GM06990 (cell line): Measurements from ENCODE around the gene CACTIN.

Experiments used
- DNase-seq: peaks from one replicate; pipeline ENCODE4 v3.0.0-alpha.2; 2011; ENCODE audit not compliant: insufficient read length; ENCODE audit errors: extremely low read depth
- H3K27me3 ChIP-seq: replicated peaks from 2 replicates; pipeline ENCODE4 v1.6.0; 2011; ENCODE audit warnings: low read length; ENCODE audit not compliant: control insufficient read depth, insufficient read depth
- H3K36me3 ChIP-seq: 2 replicates; pipeline ENCODE4 v1.5.1; 2011; ENCODE audit warnings: low read length; ENCODE audit not compliant: control insufficient read depth, insufficient read depth
- H3K4me3 ChIP-seq: replicated peaks from 2 replicates; pipeline ENCODE4 v1.5.1; 2011; ENCODE audit warnings: low read depth, mild to moderate bottlenecking, control low read depth, low read length
- TF ChIP-seq, protein P1 (sequence below): IDR thresholded peaks from 2 replicates; pipeline ENCODE4 v1.5.1; 2011; ENCODE audit warnings: low read length, control low read depth, mild to moderate bottlenecking, inconsistent platforms; ENCODE audit not compliant: insufficient read depth, poor library complexity, severe bottlenecking

CACTIN gene

GRCh38 chr19:3626473-3627350 lies at the start of gene CACTIN:
Gene CACTIN, minus strand, starts transcription at chr19:3626790. Its CDS starts 28 bp downstream, at chr19:3626762.
- no peaks in the 10 kb centered on the region for H3K27me3 ChIP-seq
- peak within 1 kb of the TSS; percentile 99 for H3K4me3 ChIP-seq
- TF ChIP-seq, protein P1, sequence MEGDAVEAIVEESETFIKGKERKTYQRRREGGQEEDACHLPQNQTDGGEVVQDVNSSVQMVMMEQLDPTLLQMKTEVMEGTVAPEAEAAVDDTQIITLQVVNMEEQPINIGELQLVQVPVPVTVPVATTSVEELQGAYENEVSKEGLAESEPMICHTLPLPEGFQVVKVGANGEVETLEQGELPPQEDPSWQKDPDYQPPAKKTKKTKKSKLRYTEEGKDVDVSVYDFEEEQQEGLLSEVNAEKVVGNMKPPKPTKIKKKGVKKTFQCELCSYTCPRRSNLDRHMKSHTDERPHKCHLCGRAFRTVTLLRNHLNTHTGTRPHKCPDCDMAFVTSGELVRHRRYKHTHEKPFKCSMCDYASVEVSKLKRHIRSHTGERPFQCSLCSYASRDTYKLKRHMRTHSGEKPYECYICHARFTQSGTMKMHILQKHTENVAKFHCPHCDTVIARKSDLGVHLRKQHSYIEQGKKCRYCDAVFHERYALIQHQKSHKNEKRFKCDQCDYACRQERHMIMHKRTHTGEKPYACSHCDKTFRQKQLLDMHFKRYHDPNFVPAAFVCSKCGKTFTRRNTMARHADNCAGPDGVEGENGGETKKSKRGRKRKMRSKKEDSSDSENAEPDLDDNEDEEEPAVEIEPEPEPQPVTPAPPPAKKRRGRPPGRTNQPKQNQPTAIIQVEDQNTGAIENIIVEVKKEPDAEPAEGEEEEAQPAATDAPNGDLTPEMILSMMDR: no peak
- peaks cover 8% of the 10 kb centered on the region for H3K36me3 ChIP-seq
- DNase-seq: peak; percentile 95

- DNase-seq: no peak
- no peak overlapping the region for H3K4me3 ChIP-seq
- TF ChIP-seq, protein P1: no peak
- no peaks in the 10 kb centered on the region for H3K27me3 ChIP-seq
- no peaks in the 10 kb centered on the region; the same call in 1 of the 2 replicates for H3K36me3 ChIP-seq
Observed at GRCh38 chr19:3674784-3675543, 48.4 kb upstream of the CACTIN start.

- H3K27me3 ChIP-seq: no peaks in the 10 kb centered on the region
- DNase-seq: no peak
- TF ChIP-seq, protein P1: no peak
- H3K36me3 ChIP-seq: no peaks in the 10 kb centered on the region; the same call in none of the 2 replicates
- H3K4me3 ChIP-seq: no peak overlapping the region
Observed at GRCh38 chr19:3673506-3674439, 47.2 kb upstream of the CACTIN start.

DNA sequence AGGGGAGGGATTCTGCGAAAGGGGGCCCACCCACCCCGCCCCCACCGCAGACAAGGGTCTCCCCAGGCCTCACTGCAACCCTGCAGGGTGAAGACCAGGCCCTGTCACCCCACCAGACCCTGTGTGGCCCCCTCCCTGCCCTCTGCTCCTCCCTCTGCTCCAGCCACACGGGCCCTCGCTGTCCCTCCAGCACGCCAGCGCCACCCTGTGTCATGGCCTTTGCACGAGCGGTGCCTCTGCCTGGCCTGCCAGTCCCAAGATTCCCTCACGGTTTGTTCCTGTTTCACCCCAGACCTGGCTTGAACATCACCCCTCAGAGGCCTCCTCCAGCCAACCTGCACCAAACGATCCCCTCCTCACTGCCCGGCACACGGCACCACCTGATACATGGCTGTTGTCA lies 46.4 kb upstream of the CACTIN start:
- Histone ChIP-seq H3K36me3 (no peaks in the 10 kb centered on the region; the same call in none of the 2 replicates), H3K4me3 (no peak overlapping the region), H3K27me3 (no peaks in the 10 kb centered on the region)
- no peak for DNase-seq
- TF ChIP-seq, protein P1: no peak

DNA sequence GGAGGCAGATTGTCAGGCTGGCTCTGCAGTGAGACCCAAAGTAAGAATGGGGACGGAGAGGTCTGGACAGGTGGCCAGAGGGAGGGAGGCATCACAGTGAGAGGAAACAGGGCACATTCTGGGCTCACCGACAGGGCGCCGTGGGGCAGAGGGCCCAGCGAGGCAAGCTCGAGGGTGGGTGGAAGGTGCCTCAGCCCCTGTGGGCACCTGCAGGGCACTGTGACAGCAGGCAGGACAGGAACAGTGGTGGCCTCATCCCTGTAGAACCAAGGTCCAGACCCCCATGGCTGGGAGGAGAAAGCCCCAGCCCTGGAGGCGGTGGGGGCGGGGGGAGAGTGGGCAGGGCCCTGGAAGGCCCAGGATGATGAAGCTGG lies 46.0 kb upstream of the CACTIN start:
- H3K36me3 ChIP-seq: no peaks in the 10 kb centered on the region; the same call in none of the 2 replicates
- no peak for DNase-seq
- H3K27me3 ChIP-seq: no peaks in the 10 kb centered on the region
- H3K4me3 ChIP-seq: no peak overlapping the region
- TF ChIP-seq, protein P1: no peak
